Upper lobe of right lung (tissue), 1 donor: ENCODE results near the gene ACAA2. TPM values are rescaled to one million over a fixed set of nuclear protein-coding genes. Genes with fewer than 3 reads are reported as not detected.

Experiments used
- ATAC-seq: fragments of 200-7000 bp; cut with Tn5 transposase; one replicate; pipeline ENCODE4 v1.9.1; 2020; ENCODE audit warnings: mild to moderate bottlenecking, moderate library complexity
- DNase-seq: peaks from one replicate; pipeline ENCODE4 v3.0.0-alpha.2; 2020
- H3K27ac ChIP-seq: fragments of 200-600 bp; one replicate; pipeline ENCODE4 v1.8.0; 2022
- H3K27me3 ChIP-seq: fragments of 200-600 bp; one replicate; pipeline ENCODE4 v1.8.0; 2022; ENCODE audit warnings: mild to moderate bottlenecking
- H3K36me3 ChIP-seq: fragments of 200-600 bp; one replicate; pipeline ENCODE4 v1.8.0; 2022
- H3K4me1 ChIP-seq: fragments of 200-600 bp; one replicate; pipeline ENCODE4 v1.8.0; 2022
- H3K4me3 ChIP-seq: fragments of 200-600 bp; one replicate; pipeline ENCODE4 v1.8.0; 2022; ENCODE audit warnings: mild to moderate bottlenecking
- H3K9me3 ChIP-seq: fragments of 200-600 bp; one replicate; pipeline ENCODE4 v1.8.0; 2022
- CTCF ChIP-seq: fragments of 200-600 bp; IDR thresholded peaks from one replicate; pipeline ENCODE4 v1.8.0; 2022; ENCODE audit warnings: antibody characterized with exemption
- intact Hi-C: fragments of 100-400 bp; cut with DNase I; formaldehyde crosslinking; loops from one replicate; pipeline ENCODE4 v1.11.0; 2022
- total RNA-seq: library from RNA; stranded (reverse); fragmentation: NEBNext Ultra II Directional; extraction: Animal tissue kit (Norgen Biotek cat#: 25700); gene quantifications from one replicate; pipeline ENCODE4 v1.2.1, GENCODE V29; 2021
- donor health status: DM: no; HTN: yes; CAD: no; lungs with severe emphysema.

Gene ACAA2
- total RNA-seq, 1 donor from 2014 or later: 68.9 TPM

DNA sequence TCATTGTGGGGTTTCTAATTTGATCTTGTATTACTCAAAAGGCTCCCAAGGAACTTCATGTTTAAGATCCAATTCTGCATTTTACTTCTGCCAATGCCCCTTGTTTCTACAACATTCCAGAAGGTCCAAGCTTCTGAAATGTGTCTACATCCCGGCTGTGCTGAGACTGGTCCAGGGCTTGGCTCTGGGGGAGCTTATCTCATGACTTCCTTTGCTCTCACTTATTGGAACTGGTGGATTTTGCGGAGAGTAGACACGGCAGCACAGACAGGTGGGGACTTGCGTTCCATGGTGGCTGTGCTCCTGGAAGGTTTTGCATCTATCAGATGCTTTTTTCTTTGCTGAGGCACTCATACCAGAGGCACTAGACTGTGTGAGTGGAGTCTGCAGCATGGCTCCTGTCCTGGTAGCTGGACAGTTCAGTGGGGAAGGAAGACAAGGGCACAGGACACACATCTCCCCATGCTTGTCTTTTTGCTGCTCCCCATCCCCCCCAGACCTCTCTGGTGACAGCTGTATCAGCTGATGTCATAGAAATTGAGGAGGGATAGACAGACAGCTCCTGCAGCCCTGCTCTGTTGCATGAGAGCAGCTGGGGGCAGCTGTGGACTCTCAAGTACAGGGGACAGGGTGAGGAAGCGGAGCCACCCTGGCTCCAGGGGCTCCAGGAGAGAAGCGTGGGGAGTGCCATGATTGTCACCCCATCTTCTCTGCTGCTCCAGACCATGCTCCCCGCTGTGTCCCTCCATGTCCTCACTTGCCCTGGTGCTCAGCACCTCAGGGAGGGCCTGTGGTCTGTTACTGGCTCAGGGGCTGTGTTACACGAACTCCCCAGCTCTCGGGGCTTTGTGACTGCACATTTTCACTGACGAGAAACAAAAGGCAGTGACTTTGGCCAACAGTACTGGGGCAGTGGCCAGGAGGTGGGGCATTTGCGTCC is 46.0 kb downstream of the ACAA2 start:
- Histone ChIP-seq H3K9me3 (no peaks in the 10 kb centered on the region), H3K4me3 (no peak overlapping the region), H3K36me3 (no peaks in the 10 kb centered on the region), H3K27me3 (no peaks in the 10 kb centered on the region), H3K27ac (no peak overlapping the region), H3K4me1 (no peaks in the 10 kb centered on the region)
- intact Hi-C loops: loop anchor here (10.0 kb wide), 1 partner anchor 203 kb away; the partner anchor contains the start of gene LIPG
- no peak for TF ChIP-seq CTCF
- DNase-seq (peak; percentile 49), ATAC-seq (peak; percentile 31)

GRCh38 chr18:49766646-49767045 is 46.7 kb downstream of the ACAA2 start:
- no peaks in the 10 kb centered on the region for H3K4me1 ChIP-seq
- no peak overlapping the region for H3K4me3 ChIP-seq
- H3K9me3 ChIP-seq: no peaks in the 10 kb centered on the region
- no peak overlapping the region for H3K27ac ChIP-seq
- intact Hi-C loops: loop anchor here (10.0 kb wide), 1 partner anchor 202 kb away; the partner anchor contains the start of gene LIPG
- no peaks in the 10 kb centered on the region for H3K36me3 ChIP-seq
- ATAC-seq (no peak), DNase-seq (peak; percentile 27)
- TF ChIP-seq CTCF: no peak
- no peaks in the 10 kb centered on the region for H3K27me3 ChIP-seq

- Histone ChIP-seq H3K4me1 (no peaks in the 10 kb centered on the region), H3K9me3 (no peaks in the 10 kb centered on the region), H3K27ac (no peak overlapping the region), H3K4me3 (no peak overlapping the region), H3K36me3 (no peaks in the 10 kb centered on the region), H3K27me3 (no peaks in the 10 kb centered on the region)
- ATAC-seq (no peak), DNase-seq (peak; percentile 43)
- no peak for TF ChIP-seq CTCF
- intact Hi-C loops: loop anchor here (10.0 kb wide), 1 partner anchor 199 kb away; the partner anchor contains the start of gene LIPG
Measured at GRCh38 chr18:49764032-49764431, 49.3 kb downstream of the ACAA2 start.

GRCh38 chr18:49763590-49763989 is 49.7 kb downstream of the ACAA2 start:
- H3K4me3 ChIP-seq: no peak overlapping the region
- no peaks in the 10 kb centered on the region for H3K36me3 ChIP-seq
- peak; percentile 19 for DNase-seq
- intact Hi-C loops: loop anchor here (10.0 kb wide), 1 partner anchor 199 kb away; the partner anchor contains the start of gene LIPG
- H3K9me3 ChIP-seq: no peaks in the 10 kb centered on the region
- H3K4me1 ChIP-seq: no peaks in the 10 kb centered on the region
- no peak for ATAC-seq
- no peak overlapping the region for H3K27ac ChIP-seq
- no peaks in the 10 kb centered on the region for H3K27me3 ChIP-seq
- no peak for TF ChIP-seq CTCF

- H3K27me3 ChIP-seq: no peaks in the 10 kb centered on the region
- intact Hi-C loops: loop anchor here (10.0 kb wide), 1 partner anchor 198 kb away; the partner anchor contains the start of gene LIPG
- H3K36me3 ChIP-seq: no peaks in the 10 kb centered on the region
- ATAC-seq (no peak), DNase-seq (peak; percentile 61)
- no peak overlapping the region for H3K27ac ChIP-seq
- no peaks in the 10 kb centered on the region for H3K9me3 ChIP-seq
- no peak for TF ChIP-seq CTCF
- no peak overlapping the region for H3K4me3 ChIP-seq
- no peaks in the 10 kb centered on the region for H3K4me1 ChIP-seq
Measured at GRCh38 chr18:49762191-49763077, 50.9 kb downstream of the ACAA2 start.
